A673 (cell line): Measurements from ENCODE around the gene NSD2.

Experiments used
- EZH2 ChIP-seq: fragments of 200-600 bp; sonication (generic); IDR thresholded peaks from 2 replicates; pipeline ENCODE4 v1.6.1; 2017; ENCODE audit warnings: borderline replicate concordance, low read depth, mild to moderate bottlenecking, mixed read lengths, antibody characterized with exemption, low read length; ENCODE audit not compliant: poor library complexity, severe bottlenecking
- TF ChIP-seq, protein P1 (sequence below): fragments of 300-800, 200-600 bp; sonication (generic); conservative IDR thresholded peaks from 2 replicates; pipeline ENCODE4 v1.5.1; 2017; ENCODE audit warnings: low read depth, mild to moderate bottlenecking, antibody characterized with exemption, low read length, moderate library complexity, mixed read lengths

DNA sequence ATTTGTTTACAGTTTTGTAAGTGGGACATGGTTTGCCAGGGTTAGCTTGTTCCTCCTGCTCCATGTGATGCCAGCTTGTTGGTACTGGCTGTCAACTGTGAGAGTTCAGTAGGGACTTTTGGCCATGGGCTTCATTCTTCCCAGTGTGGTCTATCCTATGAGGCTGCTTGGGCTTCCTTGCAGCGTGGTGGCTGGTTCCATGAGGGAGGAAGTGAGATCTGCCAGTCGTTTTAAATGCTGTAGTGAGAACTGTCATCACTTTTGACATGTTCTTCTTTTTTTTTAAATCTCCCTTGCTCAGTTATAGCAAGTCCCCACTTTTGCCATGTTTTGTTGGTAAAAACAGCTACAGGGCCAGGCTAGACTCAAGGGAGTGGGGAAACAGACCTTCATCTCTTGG is 15.9 kb downstream of the NSD2 start:
- TF ChIP-seq, protein P1, sequence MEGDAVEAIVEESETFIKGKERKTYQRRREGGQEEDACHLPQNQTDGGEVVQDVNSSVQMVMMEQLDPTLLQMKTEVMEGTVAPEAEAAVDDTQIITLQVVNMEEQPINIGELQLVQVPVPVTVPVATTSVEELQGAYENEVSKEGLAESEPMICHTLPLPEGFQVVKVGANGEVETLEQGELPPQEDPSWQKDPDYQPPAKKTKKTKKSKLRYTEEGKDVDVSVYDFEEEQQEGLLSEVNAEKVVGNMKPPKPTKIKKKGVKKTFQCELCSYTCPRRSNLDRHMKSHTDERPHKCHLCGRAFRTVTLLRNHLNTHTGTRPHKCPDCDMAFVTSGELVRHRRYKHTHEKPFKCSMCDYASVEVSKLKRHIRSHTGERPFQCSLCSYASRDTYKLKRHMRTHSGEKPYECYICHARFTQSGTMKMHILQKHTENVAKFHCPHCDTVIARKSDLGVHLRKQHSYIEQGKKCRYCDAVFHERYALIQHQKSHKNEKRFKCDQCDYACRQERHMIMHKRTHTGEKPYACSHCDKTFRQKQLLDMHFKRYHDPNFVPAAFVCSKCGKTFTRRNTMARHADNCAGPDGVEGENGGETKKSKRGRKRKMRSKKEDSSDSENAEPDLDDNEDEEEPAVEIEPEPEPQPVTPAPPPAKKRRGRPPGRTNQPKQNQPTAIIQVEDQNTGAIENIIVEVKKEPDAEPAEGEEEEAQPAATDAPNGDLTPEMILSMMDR: no peak
- TF ChIP-seq EZH2: no peak
